Endodermal cell (in vitro differentiated cells): ENCODE measurements around the gene LHFPL2. TPM values are rescaled to one million over a fixed set of nuclear protein-coding genes. Genes with fewer than 3 reads are reported as not detected.

Source experiments
- DNase-seq: peaks from one replicate; pipeline ENCODE4 v3.0.0-alpha.2; 2017
- H3K27ac ChIP-seq: 2 replicates; pipeline ENCODE4 v1.5.1; 2013; ENCODE audit warnings: mild to moderate bottlenecking, low read depth, low read length, moderate library complexity
- H3K27me3 ChIP-seq: 2 replicates; pipeline ENCODE4 v1.6.1; 2013; ENCODE audit warnings: mild to moderate bottlenecking, low read length, moderate library complexity; ENCODE audit not compliant: insufficient read depth, control insufficient read depth, poor library complexity, severe bottlenecking
- H3K36me3 ChIP-seq: 2 replicates; pipeline ENCODE4 v1.7.0; 2013; ENCODE audit warnings: mild to moderate bottlenecking, low read length, moderate library complexity; ENCODE audit not compliant: control insufficient read depth, insufficient read depth
- H3K4me1 ChIP-seq: one replicate; pipeline ENCODE4 v1.7.0; 2013; ENCODE audit warnings: low read length; ENCODE audit not compliant: control insufficient read depth, insufficient read depth
- H3K4me3 ChIP-seq: 2 replicates; pipeline ENCODE4 v1.5.1; 2013; ENCODE audit warnings: mild to moderate bottlenecking, low read length, moderate library complexity
- H3K9ac ChIP-seq: 2 replicates; pipeline ENCODE4 v1.6.1; 2013; ENCODE audit warnings: mild to moderate bottlenecking, low read length, moderate library complexity; ENCODE audit not compliant: poor library complexity, severe bottlenecking; ENCODE audit errors: extremely low read depth
- H3K9me3 ChIP-seq: 2 replicates; pipeline ENCODE4 v1.6.1; 2013; ENCODE audit warnings: mild to moderate bottlenecking, low read length, moderate library complexity; ENCODE audit not compliant: control insufficient read depth
- H3K27ac Mint-ChIP-seq: 2 replicates; pipeline ENCODE4 v1.8.0; 2020; ENCODE audit warnings: mixed read lengths
- H3K27me3 Mint-ChIP-seq: 2 replicates; pipeline ENCODE4 v1.8.0; 2021; ENCODE audit warnings: mild to moderate bottlenecking, mixed read lengths; ENCODE audit not compliant: insufficient read depth
- H3K36me3 Mint-ChIP-seq: 2 replicates; pipeline ENCODE4 v1.8.0; 2020; ENCODE audit warnings: low read depth, mixed read lengths
- H3K4me1 Mint-ChIP-seq: 2 replicates; pipeline ENCODE4 v1.8.0; 2020; ENCODE audit warnings: mixed read lengths
- H3K4me3 Mint-ChIP-seq: 2 replicates; pipeline ENCODE4 v1.8.0; 2020; ENCODE audit warnings: mild to moderate bottlenecking, moderate library complexity, mixed read lengths
- H3K9me3 Mint-ChIP-seq: 2 replicates; pipeline ENCODE4 v1.8.0; 2020; ENCODE audit warnings: mild to moderate bottlenecking, mixed read lengths
- WGBS, 2 experiments: methylation state at CpG; one replicate each; pipeline versions ENCODE4 v1.1.5 to v1.1.7; 2013; ENCODE audit warnings: missing lambda C conversion rate in 2 of 2, mixed read lengths in 1 of 2; ENCODE audit not compliant: insufficient coverage in 1 of 2, insufficient read length in 1 of 2; 5-methylcytosine and 5-hydroxymethylcytosine counted together
- total RNA-seq, 2 donors: library from RNA; stranded (reverse); fragmentation: NEBNext Ultra II Directional in 1 of 2; extraction: Animal tissue kit (Norgen Biotek cat#: 25700) in 1 of 2; gene quantifications; 2 replicates in 1 of 2; 3 replicates in 1 of 2; pipeline ENCODE4 v1.2.1, GENCODE V29; 2021
- TF ChIP-seq, protein P1 (sequence below): fragments of 200-600 bp; sonication (generic); conservative IDR thresholded peaks from 2 replicates; pipeline ENCODE4 v1.5.0; 2021; ENCODE audit warnings: antibody characterized with exemption, mild to moderate bottlenecking

Gene LHFPL2
- total RNA-seq, 2 donors from 2014 or later = 136 to 238 TPM

DNA sequence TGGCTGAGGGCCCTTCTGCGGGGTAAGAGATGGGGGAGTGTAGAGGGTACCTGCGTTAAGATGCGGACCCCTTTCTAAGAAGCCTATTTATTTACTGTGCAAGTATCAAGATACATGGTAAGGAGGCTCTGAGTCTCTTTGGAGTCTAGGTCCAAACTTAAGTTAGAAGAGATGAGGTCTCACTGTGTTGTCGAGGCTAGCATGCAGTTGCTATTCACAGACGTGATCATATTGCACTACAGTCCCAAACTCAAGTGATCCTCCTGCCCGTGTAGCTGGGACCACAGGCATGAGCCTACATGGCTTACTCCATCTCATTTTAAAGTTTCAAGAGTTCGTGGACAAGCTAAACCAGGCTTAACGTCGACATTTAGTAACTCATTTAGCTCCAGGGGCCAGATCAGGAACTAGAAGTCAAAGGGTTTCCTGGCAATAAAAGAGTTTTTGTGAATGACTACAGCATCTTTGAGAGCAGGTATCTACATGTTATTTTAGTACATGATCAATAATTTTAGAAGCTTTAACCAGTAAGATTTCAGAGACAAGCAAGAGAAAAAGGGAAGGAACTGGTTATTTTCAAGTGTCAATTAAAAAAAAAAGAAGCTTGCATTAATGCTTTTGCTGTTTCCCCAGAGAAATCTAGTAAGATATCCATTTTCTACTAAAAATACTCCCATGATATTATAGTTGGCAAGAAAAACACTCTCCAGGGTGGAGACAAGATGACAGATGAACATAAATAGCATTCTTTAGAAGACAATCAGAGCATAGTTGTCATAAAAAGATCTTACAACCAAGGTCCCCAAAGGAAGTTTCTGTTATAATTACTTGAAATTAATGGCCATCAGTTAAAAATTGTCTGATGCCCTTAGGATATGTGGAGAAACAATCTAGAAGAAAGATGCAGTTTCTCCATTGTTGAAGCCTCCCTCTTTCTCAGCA is 146.9 kb downstream of the LHFPL2 start:
- H3K9me3 ChIP-seq = no peaks in the 10 kb centered on the region
- H3K27me3 Mint-ChIP-seq = no peaks in the 10 kb centered on the region
- H3K4me3 Mint-ChIP-seq = no peak overlapping the region
- peak; percentile 18 for DNase-seq
- H3K9me3 Mint-ChIP-seq = no peaks in the 10 kb centered on the region
- H3K4me3 ChIP-seq = no peak overlapping the region
- H3K4me1 Mint-ChIP-seq = peaks cover 90% of the 10 kb centered on the region
- H3K4me1 ChIP-seq = peaks cover 41% of the 10 kb centered on the region
- peaks cover 45% of the 10 kb centered on the region for H3K36me3 ChIP-seq
- peaks cover 41% of the 10 kb centered on the region for H3K36me3 Mint-ChIP-seq
- no peak overlapping the region for H3K27ac Mint-ChIP-seq
- no peak overlapping the region for H3K9ac ChIP-seq
- WGBS, 2 experiments = 93 to 96% methylated on average over 9 of the region's 9 CpGs
- no peak overlapping the region for H3K27ac ChIP-seq
- TF ChIP-seq, protein P1, sequence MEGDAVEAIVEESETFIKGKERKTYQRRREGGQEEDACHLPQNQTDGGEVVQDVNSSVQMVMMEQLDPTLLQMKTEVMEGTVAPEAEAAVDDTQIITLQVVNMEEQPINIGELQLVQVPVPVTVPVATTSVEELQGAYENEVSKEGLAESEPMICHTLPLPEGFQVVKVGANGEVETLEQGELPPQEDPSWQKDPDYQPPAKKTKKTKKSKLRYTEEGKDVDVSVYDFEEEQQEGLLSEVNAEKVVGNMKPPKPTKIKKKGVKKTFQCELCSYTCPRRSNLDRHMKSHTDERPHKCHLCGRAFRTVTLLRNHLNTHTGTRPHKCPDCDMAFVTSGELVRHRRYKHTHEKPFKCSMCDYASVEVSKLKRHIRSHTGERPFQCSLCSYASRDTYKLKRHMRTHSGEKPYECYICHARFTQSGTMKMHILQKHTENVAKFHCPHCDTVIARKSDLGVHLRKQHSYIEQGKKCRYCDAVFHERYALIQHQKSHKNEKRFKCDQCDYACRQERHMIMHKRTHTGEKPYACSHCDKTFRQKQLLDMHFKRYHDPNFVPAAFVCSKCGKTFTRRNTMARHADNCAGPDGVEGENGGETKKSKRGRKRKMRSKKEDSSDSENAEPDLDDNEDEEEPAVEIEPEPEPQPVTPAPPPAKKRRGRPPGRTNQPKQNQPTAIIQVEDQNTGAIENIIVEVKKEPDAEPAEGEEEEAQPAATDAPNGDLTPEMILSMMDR = no peak
- H3K27me3 ChIP-seq = no peaks in the 10 kb centered on the region

DNA sequence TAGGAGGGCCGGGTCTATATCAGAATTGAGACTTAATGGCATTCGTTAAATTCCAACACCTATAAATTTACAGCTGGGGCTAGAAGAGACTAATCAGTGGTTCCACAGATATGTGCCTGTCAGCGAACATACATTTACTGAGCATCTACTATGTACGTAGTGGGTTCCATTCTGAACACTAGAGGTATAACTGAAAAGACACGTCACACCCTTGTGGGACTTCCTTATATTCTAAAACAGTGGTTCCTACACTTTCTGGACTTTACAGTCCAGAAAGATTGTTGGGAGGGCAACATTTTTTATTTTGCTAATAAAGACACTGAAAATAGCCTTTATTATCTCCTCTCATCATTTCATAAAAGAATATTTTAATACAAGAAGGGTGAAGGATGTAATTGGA is 147.7 kb downstream of the LHFPL2 start:
- WGBS, 2 experiments = 94 to 97% methylated on average over 4 to 5 of the region's 5 CpGs
- TF ChIP-seq, protein P1 = no peak
- H3K27ac Mint-ChIP-seq = no peak overlapping the region
- H3K4me1 Mint-ChIP-seq = peaks cover 92% of the 10 kb centered on the region
- no peaks in the 10 kb centered on the region for H3K9me3 Mint-ChIP-seq
- Histone ChIP-seq H3K9ac (no peak overlapping the region), H3K27ac (no peak overlapping the region), H3K27me3 (no peaks in the 10 kb centered on the region), H3K4me1 (peaks cover 38% of the 10 kb centered on the region), H3K9me3 (no peaks in the 10 kb centered on the region), H3K36me3 (peaks cover 39% of the 10 kb centered on the region), H3K4me3 (no peak overlapping the region)
- H3K4me3 Mint-ChIP-seq = no peak overlapping the region
- H3K27me3 Mint-ChIP-seq = no peaks in the 10 kb centered on the region
- H3K36me3 Mint-ChIP-seq = peaks cover 34% of the 10 kb centered on the region
- DNase-seq = no peak

DNA sequence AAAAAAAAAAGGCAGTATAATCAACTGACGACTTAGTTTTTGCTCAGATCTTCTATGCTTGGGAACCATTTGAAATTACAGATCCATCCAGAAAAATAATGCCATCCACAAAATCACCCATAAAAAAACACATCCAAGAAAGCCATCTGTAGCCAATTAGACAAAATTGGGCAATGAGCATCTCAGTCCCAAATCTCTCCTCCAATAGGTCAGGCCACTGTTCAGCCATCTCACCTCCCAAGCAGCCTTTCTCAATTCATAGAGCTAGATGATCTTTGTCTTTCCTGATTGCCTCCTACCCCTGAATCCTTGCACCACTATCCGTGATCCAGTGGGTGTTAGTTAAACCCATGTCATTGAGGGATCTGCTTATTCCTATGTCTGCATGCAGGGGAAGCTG is 148.5 kb downstream of the LHFPL2 start:
- Mint-ChIP-seq H3K9me3 (no peaks in the 10 kb centered on the region), H3K4me3 (peak overlapping the region; percentile 17), H3K4me1 (peaks cover 92% of the 10 kb centered on the region), H3K27me3 (no peaks in the 10 kb centered on the region), H3K27ac (peak overlapping the region; percentile 87), H3K36me3 (peaks cover 33% of the 10 kb centered on the region)
- peaks cover 37% of the 10 kb centered on the region for H3K36me3 ChIP-seq
- TF ChIP-seq, protein P1 = no peak
- H3K27ac ChIP-seq = no peak overlapping the region
- no peak for DNase-seq
- H3K4me1 ChIP-seq = peaks cover 32% of the 10 kb centered on the region
- 80 to 92% methylated on average over 1 to 2 of the region's 2 CpGs for WGBS, 2 experiments
- H3K9me3 ChIP-seq = no peaks in the 10 kb centered on the region
- H3K9ac ChIP-seq = no peak overlapping the region
- peak overlapping the region; percentile 49 for H3K4me3 ChIP-seq
- H3K27me3 ChIP-seq = no peaks in the 10 kb centered on the region
